Testis (tissue), 3 donors: Measurements from ENCODE around the gene TACC3. TPM values are rescaled to one million over a fixed set of nuclear protein-coding genes. Genes with fewer than 3 reads are reported as not detected.

ENCODE experiments used
- DNase-seq: peaks from one replicate; pipeline ENCODE4 v3.0.0-alpha.2; 2019
- H3K27ac ChIP-seq, 2 donors: fragments of 200-600 bp; sonication (generic); one replicate each; pipeline ENCODE4 v1.5.1; 2019
- H3K27me3 ChIP-seq: fragments of 200-600 bp; sonication (generic); one replicate; pipeline ENCODE4 v1.5.1; 2019
- H3K36me3 ChIP-seq: fragments of 200-600 bp; sonication (generic); one replicate; pipeline ENCODE4 v1.5.1; 2017; ENCODE audit warnings: low read depth; ENCODE audit errors: missing control alignments
- H3K4me1 ChIP-seq: fragments of 200-600 bp; sonication (generic); one replicate; pipeline ENCODE4 v1.5.1; 2019
- H3K4me3 ChIP-seq, 2 donors: fragments of 200-600 bp; sonication (generic); one replicate each; pipeline ENCODE4 v1.5.1; 2017 to 2019
- H3K9me3 ChIP-seq: fragments of 200-600 bp; sonication (generic); one replicate; pipeline ENCODE4 v1.5.1; 2017
- POLR2A ChIP-seq: fragments of 450-650 bp; IDR thresholded peaks from one replicate; pipeline ENCODE4 v1.6.1; 2017; ENCODE audit warnings: antibody characterized with exemption, mild to moderate bottlenecking, moderate library complexity
- WGBS, 2 donors: methylation state at CpG; one replicate each; pipeline ENCODE4 v1.1.5; 2018; 5-methylcytosine and 5-hydroxymethylcytosine counted together
- intact Hi-C: fragments of 100-400 bp; cut with DNase I; formaldehyde crosslinking; loops from one replicate; pipeline ENCODE4 v1.15.1; 2023; ENCODE audit warnings: low total_unique reads
- polyA plus RNA-seq: library from polyadenylated mRNA; stranded (reverse); fragments of 350-450 nt; fragmentation: Illumina TruSeq; extraction: RNeasy Lipid Tissue Mini Kit (QIAGEN cat#74804); gene quantifications from one replicate; pipeline ENCODE4 v1.2.3, GENCODE V29; 2014; ENCODE audit warnings: low read depth, low replicate concordance; ENCODE audit not compliant: insufficient read depth
- total RNA-seq, 2 donors: library from RNA; depleted of rRNA; stranded (reverse); fragments of >200 nt; gene quantifications; one replicate each; pipeline ENCODE4 v1.2.3, GENCODE V29; 2016
- TF ChIP-seq, protein P1 (sequence below), 3 experiments: fragments of 450-650 bp in 2 of 3; fragments of 200-600 bp in 1 of 3; sonication (generic) in 1 of 3; IDR thresholded peaks; one replicate each; pipeline ENCODE4 v1.5.1; 2016 to 2019; ENCODE audit warnings: antibody characterized with exemption in 3 of 3, mild to moderate bottlenecking in 2 of 3, moderate library complexity in 1 of 3

TACC3 gene
- total and polyA plus RNA-seq, 3 donors from 2014 or later, result 82.9 to 158 (median 112) TPM

DNA sequence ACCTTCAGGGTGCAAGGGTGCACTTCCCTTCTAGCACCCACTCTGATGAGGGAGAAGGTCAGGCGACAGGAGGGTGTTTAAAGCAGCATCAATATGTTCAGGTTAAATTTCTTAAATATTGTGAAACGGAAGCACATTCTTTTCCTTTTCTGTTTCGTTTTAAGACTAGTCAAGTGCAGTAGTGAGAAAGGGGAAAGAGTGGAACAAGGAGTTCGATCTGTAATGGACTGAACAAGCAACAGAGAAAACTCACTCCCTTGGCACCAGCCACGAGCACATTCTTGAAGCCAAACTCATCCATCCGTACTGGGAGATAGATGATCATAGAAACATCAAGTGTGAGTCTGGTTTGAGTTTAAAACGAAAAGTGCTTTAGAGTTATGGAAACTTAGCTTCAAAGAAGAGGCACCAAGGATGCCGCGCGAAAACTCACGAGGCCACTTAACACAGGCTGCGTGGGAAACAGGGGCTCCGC lies 38.0 kb upstream of the TACC3 start:
- peak; percentile 60 for DNase-seq
- Histone ChIP-seq H3K36me3 (no peaks in the 10 kb centered on the region), H3K27ac (peak overlapping the region; percentile 46 to 87), H3K4me1 (no peaks in the 10 kb centered on the region), H3K4me3 (peak overlapping the region; percentile 59 to 71), H3K9me3 (no peaks in the 10 kb centered on the region), H3K27me3 (no peaks in the 10 kb centered on the region)
- 2 to 3% methylated on average over 13 of the region's 13 CpGs for WGBS, 2 donors
- intact Hi-C loops, result no loop called here
- TF ChIP-seq, protein P1, sequence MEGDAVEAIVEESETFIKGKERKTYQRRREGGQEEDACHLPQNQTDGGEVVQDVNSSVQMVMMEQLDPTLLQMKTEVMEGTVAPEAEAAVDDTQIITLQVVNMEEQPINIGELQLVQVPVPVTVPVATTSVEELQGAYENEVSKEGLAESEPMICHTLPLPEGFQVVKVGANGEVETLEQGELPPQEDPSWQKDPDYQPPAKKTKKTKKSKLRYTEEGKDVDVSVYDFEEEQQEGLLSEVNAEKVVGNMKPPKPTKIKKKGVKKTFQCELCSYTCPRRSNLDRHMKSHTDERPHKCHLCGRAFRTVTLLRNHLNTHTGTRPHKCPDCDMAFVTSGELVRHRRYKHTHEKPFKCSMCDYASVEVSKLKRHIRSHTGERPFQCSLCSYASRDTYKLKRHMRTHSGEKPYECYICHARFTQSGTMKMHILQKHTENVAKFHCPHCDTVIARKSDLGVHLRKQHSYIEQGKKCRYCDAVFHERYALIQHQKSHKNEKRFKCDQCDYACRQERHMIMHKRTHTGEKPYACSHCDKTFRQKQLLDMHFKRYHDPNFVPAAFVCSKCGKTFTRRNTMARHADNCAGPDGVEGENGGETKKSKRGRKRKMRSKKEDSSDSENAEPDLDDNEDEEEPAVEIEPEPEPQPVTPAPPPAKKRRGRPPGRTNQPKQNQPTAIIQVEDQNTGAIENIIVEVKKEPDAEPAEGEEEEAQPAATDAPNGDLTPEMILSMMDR (IDR thresholded peaks at IDR 0.05), result no peak
- no peak for TF ChIP-seq POLR2A

DNA sequence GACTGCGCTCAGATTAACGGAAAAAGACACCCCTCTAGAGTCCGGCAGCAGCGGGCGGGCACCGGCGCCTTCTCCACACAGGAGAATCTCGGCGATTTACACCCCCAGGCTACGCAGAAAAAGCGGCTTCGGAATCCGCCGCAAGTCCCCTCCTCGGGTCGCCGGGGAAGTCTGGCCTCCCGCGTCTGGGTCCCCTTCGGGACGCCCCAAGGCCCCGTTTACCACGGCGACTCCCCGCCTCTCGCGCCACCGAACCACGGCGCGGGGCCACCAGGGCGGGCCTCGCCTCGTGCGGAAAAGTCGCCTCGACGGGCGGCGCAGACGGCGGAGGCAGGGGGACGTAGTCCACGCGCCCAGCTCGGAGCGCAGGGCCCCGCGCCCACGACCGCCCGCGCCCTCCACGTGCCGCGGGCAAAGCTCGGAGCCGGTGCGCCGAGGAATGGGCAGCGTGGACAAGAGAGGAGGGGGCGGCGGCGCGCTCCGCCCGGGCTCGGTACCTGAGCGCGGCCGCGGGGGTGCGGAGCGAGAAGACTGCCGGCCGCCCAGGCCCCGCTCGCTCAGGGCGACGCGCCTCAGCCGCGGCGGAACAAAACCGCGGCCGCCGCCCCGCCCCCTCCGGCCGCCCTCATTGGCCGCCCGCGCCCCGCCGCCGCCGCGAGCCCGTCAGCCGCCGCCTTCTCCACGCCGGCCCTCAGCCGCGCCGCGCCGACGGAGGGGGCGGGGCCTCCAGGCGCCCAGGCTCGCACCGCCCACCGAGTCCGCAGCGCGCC lies 37.4 kb upstream of the TACC3 start, which contains the start of gene FAM53A:
Gene FAM53A, minus strand, starts transcription at position 578 of the 770 bp plus-strand sequence. CDS start 15,572 bp downstream, outside the sequence.
- TF ChIP-seq, protein P1 (IDR thresholded peaks at IDR 0.05), result no peak
- TF ChIP-seq POLR2A, result no peak
- peak within 1 kb of the TSS; percentile 59 to 71 for H3K4me3 ChIP-seq
- intact Hi-C loops, result no loop called here
- DNase-seq, result peak; percentile 21
- H3K36me3 ChIP-seq, result no peaks in the 10 kb centered on the region
- H3K27me3 ChIP-seq, result no peaks in the 10 kb centered on the region
- H3K9me3 ChIP-seq, result no peaks in the 10 kb centered on the region
- WGBS, 2 donors, result 0 to 1% methylated on average over 9 to 73 of the region's 118 CpGs
- no peaks in the 10 kb centered on the region for H3K4me1 ChIP-seq
- H3K27ac ChIP-seq, result peak within 1 kb of the TSS; percentile 46 to 87

- Histone ChIP-seq H3K4me1 (no peaks in the 10 kb centered on the region), H3K36me3 (no peaks in the 10 kb centered on the region), H3K27ac (peak overlapping the region; percentile 33 to 77), H3K27me3 (no peaks in the 10 kb centered on the region), H3K9me3 (no peaks in the 10 kb centered on the region), H3K4me3 (peak overlapping the region; percentile 57 to 71)
- TF ChIP-seq POLR2A, result no peak
- TF ChIP-seq, protein P1 (IDR thresholded peaks at IDR 0.05), result no peak
- WGBS, 2 donors, result 47% methylated on average over 45 of the region's 66 CpGs; no CpG with 5 or more reads in 1 of the 2 donors
- DNase-seq, result peak; percentile 94
- intact Hi-C loops, result no loop called here
These were observed 36.7 kb upstream of the TACC3 start for GRCh38 chr4:1684506-1685234.

DNA sequence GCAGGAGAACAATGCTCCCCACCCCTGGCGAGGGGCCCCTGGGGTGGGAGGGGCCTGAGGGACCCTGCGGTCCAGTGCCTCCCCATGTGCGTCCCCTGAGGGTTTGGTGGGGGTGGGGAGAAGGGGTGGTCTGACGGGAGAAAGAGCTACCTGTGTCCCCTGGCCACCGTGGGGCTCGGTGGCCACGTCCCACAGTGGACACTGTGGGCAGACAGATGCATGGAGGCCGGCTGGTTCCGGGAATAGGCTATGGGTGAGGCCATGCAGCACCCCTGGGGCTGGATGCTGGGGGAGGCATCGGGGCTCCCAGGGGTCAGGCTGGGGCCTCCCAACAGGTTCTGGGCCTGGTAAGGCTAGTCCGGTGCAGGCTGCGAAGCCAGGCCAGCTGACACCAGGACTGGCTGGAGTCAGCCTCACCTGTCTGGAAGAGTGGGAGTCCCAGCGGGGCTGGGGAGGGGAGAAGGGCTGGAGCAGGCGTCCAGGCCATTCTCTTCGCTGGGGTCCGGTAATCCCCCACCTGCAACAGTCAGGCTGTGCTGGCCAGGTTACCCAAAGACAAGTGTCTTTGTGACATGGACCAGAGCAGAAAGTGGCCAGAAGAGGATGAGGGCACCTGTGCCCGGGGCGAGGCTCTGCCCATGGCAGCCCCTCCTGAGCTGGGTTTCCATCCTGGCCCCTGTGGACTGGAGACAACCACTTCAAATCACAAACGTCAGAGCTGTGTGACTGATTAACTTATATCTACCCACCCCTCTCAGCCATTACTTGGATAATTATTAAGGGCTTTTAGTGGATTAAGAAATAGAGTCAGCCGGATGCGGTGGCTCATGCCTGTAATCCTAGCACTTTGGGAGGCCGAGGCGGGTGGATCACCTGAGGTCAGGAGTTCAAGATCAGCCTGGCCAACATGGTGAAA lies 35.8 kb upstream of the TACC3 start:
- Histone ChIP-seq H3K27me3 (no peaks in the 10 kb centered on the region), H3K9me3 (no peaks in the 10 kb centered on the region), H3K4me1 (no peaks in the 10 kb centered on the region), H3K36me3 (no peaks in the 10 kb centered on the region), H3K27ac (no peak overlapping the region), H3K4me3 (peak overlapping the region; percentile 57 to 71)
- 52 to 67% methylated on average over 18 to 19 of the region's 23 CpGs for WGBS, 2 donors
- TF ChIP-seq POLR2A, result no peak
- TF ChIP-seq, protein P1 (IDR thresholded peaks at IDR 0.05), result no peak
- no peak for DNase-seq
- intact Hi-C loops, result no loop called here
